Neural cell (in vitro differentiated cells): ENCODE measurements around the gene KLRC3.

Source experiments
- REST ChIP-seq: IDR thresholded peaks from 2 replicates; pipeline ENCODE4 v1.6.1; 2012; ENCODE audit warnings: borderline replicate concordance
- SMC3 ChIP-seq: fragments of 450-650 bp; conservative IDR thresholded peaks from 2 replicates; pipeline ENCODE4 v1.6.1; 2014; ENCODE audit warnings: antibody characterized with exemption, mild to moderate bottlenecking, moderate library complexity; ENCODE audit not compliant: poor library complexity
- TF ChIP-seq, protein P1 (sequence below): fragments of 450-650 bp; IDR thresholded peaks from 2 replicates; pipeline ENCODE4 v1.5.1; 2014; ENCODE audit warnings: antibody characterized with exemption, mild to moderate bottlenecking, moderate library complexity; ENCODE audit not compliant: poor library complexity, severe bottlenecking

- TF ChIP-seq, protein P1, sequence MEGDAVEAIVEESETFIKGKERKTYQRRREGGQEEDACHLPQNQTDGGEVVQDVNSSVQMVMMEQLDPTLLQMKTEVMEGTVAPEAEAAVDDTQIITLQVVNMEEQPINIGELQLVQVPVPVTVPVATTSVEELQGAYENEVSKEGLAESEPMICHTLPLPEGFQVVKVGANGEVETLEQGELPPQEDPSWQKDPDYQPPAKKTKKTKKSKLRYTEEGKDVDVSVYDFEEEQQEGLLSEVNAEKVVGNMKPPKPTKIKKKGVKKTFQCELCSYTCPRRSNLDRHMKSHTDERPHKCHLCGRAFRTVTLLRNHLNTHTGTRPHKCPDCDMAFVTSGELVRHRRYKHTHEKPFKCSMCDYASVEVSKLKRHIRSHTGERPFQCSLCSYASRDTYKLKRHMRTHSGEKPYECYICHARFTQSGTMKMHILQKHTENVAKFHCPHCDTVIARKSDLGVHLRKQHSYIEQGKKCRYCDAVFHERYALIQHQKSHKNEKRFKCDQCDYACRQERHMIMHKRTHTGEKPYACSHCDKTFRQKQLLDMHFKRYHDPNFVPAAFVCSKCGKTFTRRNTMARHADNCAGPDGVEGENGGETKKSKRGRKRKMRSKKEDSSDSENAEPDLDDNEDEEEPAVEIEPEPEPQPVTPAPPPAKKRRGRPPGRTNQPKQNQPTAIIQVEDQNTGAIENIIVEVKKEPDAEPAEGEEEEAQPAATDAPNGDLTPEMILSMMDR: no peak
- TF ChIP-seq SMC3 (no peak), REST (no peak)
Measured at GRCh38 chr12:10363914-10364814, 56.2 kb downstream of the KLRC3 start.
